GM12878 (cell line): Measurements from ENCODE around the gene PCBD1.

Source experiments
- BACH1 ChIP-seq: fragments of 450-650 bp; IDR thresholded peaks from 2 replicates; pipeline ENCODE4 v1.6.1; 2017; ENCODE audit warnings: mild to moderate bottlenecking, borderline replicate concordance
- CHD2 ChIP-seq: IDR thresholded peaks from 2 replicates; pipeline ENCODE4 v1.6.1; 2011; ENCODE audit warnings: low read depth, low read length, improper control_type of control experiment, borderline replicate concordance
- CREB1 ChIP-seq: IDR thresholded peaks from 2 replicates; pipeline ENCODE4 v1.6.1; 2012; ENCODE audit warnings: low read depth, mild to moderate bottlenecking, inconsistent platforms
- EZH2 ChIP-seq: IDR thresholded peaks from 2 replicates; pipeline ENCODE4 v1.6.1; 2012; ENCODE audit warnings: low read depth, mild to moderate bottlenecking, control low read depth, inconsistent platforms, low read length, borderline replicate concordance; ENCODE audit not compliant: control insufficient read depth
- KAT2A ChIP-seq: conservative IDR thresholded peaks from 2 replicates; pipeline ENCODE4 v1.6.1; 2011; ENCODE audit warnings: low read depth, low read length; ENCODE audit not compliant: control insufficient read depth
- MTA3 ChIP-seq: IDR thresholded peaks from 2 replicates; pipeline ENCODE4 v1.6.1; 2012; ENCODE audit warnings: low read length, inconsistent platforms, borderline replicate concordance
- POLR2A ChIP-seq: IDR thresholded peaks from 2 replicates; pipeline ENCODE4 v1.6.1; 2011; ENCODE audit warnings: low read depth, mild to moderate bottlenecking, low read length
- RAD21 ChIP-seq: IDR thresholded peaks from 2 replicates; pipeline ENCODE4 v1.6.1; 2011; ENCODE audit warnings: mild to moderate bottlenecking, low read depth, low read length, moderate library complexity; ENCODE audit not compliant: insufficient read depth
- REST ChIP-seq: IDR thresholded peaks from 2 replicates; pipeline ENCODE4 v1.6.1; 2012; ENCODE audit warnings: mild to moderate bottlenecking, low read depth, low read length
- SIN3A ChIP-seq: IDR thresholded peaks from 2 replicates; pipeline ENCODE4 v1.6.1; 2012; ENCODE audit warnings: low read depth, low read length, improper control_type of control experiment
- ZNF592 ChIP-seq: fragments of 450-650 bp; IDR thresholded peaks from 2 replicates; pipeline ENCODE4 v1.6.1; 2017; ENCODE audit warnings: mild to moderate bottlenecking, moderate library complexity
- TF ChIP-seq, protein P1 (sequence below), 3 experiments: IDR thresholded peaks in 2 of 3; conservative IDR thresholded peaks in 1 of 3; 2 replicates each; pipeline ENCODE4 v1.5.1; 2011; ENCODE audit warnings: low read depth in 3 of 3, low read length in 3 of 3, mild to moderate bottlenecking in 3 of 3, control low read depth in 2 of 3, moderate library complexity in 2 of 3, inconsistent platforms in 1 of 3, mixed read lengths in 1 of 3; ENCODE audit not compliant: control insufficient read depth in 2 of 3, insufficient read depth in 1 of 3; ENCODE audit errors: extremely low read depth in 1 of 3
- TF ChIP-seq, protein P2 (sequence below): IDR thresholded peaks from 2 replicates; pipeline ENCODE4 v1.6.1; 2011; ENCODE audit warnings: low read depth, mild to moderate bottlenecking, low read length, moderate library complexity, borderline replicate concordance; ENCODE audit errors: extremely low read depth

DNA sequence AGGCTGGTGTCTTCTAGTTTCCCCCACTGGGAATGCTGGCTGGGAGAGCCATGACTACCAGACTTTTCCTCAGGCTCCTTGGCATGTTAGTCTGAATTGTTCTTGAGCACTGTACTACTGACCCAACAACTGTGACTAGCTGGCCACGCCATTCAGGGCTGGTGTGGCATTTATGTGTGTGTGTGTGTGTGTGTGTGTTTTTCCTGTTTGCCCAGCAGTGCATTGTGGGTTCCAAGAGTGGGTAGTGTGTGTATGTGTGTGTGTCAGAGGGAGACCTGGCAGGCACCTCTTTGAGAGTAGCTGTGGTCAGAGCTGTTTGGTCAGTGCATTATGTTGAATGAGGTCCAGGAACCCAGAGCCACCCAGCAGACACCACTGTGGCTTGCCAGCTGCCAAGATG, 9.2 kb downstream of the PCBD1 start:
- no peak for TF ChIP-seq CHD2
- no peak for TF ChIP-seq SIN3A
- no peak for TF ChIP-seq BACH1
- TF ChIP-seq RAD21: no peak
- no peak for TF ChIP-seq REST
- TF ChIP-seq, protein P1, sequence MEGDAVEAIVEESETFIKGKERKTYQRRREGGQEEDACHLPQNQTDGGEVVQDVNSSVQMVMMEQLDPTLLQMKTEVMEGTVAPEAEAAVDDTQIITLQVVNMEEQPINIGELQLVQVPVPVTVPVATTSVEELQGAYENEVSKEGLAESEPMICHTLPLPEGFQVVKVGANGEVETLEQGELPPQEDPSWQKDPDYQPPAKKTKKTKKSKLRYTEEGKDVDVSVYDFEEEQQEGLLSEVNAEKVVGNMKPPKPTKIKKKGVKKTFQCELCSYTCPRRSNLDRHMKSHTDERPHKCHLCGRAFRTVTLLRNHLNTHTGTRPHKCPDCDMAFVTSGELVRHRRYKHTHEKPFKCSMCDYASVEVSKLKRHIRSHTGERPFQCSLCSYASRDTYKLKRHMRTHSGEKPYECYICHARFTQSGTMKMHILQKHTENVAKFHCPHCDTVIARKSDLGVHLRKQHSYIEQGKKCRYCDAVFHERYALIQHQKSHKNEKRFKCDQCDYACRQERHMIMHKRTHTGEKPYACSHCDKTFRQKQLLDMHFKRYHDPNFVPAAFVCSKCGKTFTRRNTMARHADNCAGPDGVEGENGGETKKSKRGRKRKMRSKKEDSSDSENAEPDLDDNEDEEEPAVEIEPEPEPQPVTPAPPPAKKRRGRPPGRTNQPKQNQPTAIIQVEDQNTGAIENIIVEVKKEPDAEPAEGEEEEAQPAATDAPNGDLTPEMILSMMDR (IDR thresholded peaks at IDR 0.05 in 2 of 3, conservative IDR thresholded peaks at IDR 0.05 in 1 of 3; ENCODE audit: control insufficient read depth in 2 of 3, extremely low read depth in 1 of 3, insufficient read depth in 1 of 3, low read depth in 3 of 3, low read length in 3 of 3): no peak
- no peak for TF ChIP-seq POLR2A
- TF ChIP-seq, protein P2, sequence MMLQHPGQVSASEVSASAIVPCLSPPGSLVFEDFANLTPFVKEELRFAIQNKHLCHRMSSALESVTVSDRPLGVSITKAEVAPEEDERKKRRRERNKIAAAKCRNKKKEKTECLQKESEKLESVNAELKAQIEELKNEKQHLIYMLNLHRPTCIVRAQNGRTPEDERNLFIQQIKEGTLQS: no peak
- TF ChIP-seq CREB1: no peak
- no peak for TF ChIP-seq MTA3
- TF ChIP-seq ZNF592: no peak
- no peak for TF ChIP-seq KAT2A
- no peak for TF ChIP-seq EZH2
